Mucosa of stomach (tissue), 1 donor: ENCODE measurements around the gene KRTAP3-2.
"Not testable (repeated sequence)": the region's sequence is repeated elsewhere in the genome, so short reads cannot be mapped to it uniquely, and the experiment has no call there.

Experiments
- H3K27me3 ChIP-seq: one replicate; pipeline ENCODE4 v1.7.0; 2013; ENCODE audit warnings: mild to moderate bottlenecking, low read length; ENCODE audit not compliant: control insufficient read depth, insufficient read depth
- H3K36me3 ChIP-seq: one replicate; pipeline ENCODE4 v1.7.0; 2013; ENCODE audit warnings: low read length; ENCODE audit not compliant: control insufficient read depth, insufficient read depth
- H3K4me1 ChIP-seq: one replicate; pipeline ENCODE4 v1.7.0; 2013; ENCODE audit warnings: mild to moderate bottlenecking, low read length; ENCODE audit not compliant: control insufficient read depth, insufficient read depth
- H3K4me3 ChIP-seq: one replicate; pipeline ENCODE4 v1.7.0; 2013; ENCODE audit warnings: low read length
- H3K9ac ChIP-seq: one replicate; pipeline ENCODE4 v1.7.0; 2013; ENCODE audit warnings: mild to moderate bottlenecking, low read length, moderate library complexity
- H3K9me3 ChIP-seq: one replicate; pipeline ENCODE4 v1.7.0; 2013; ENCODE audit warnings: mild to moderate bottlenecking, low read length, moderate library complexity; ENCODE audit not compliant: control insufficient read depth
- donor health status: Pancreatic carcinoma.

Gene KRTAP3-2

DNA sequence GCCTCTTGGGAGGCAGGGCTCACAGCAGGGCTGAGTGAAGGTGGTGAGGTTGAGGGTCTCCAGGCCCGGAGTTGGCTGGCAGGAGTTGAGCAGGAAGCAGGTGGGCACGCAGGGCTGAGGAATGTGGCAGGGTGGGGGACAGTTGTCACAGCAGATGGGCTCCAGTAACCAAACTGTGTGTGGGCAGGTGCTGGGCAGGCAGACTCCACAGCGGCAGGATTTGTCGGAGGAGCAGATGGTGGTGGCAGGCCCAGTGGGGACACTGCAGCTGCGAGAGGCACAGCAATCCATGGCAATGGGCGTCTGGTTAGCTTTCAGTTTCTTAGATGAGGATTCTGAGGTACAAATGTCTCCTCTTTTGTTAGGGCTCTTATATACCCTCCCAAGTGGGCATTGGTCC, at the start of gene KRTAP3-2:
KRTAP3-2 (minus strand) TSS at position 344 of the 400 bp plus-strand sequence; CDS start at position 291, 53 bp downstream.
- peaks cover 12% of the 10 kb centered on the region for H3K4me1 ChIP-seq
- H3K4me3 ChIP-seq, H3K9me3 ChIP-seq, H3K27me3 ChIP-seq, H3K9ac ChIP-seq, H3K36me3 ChIP-seq: not testable (repeated sequence)

DNA sequence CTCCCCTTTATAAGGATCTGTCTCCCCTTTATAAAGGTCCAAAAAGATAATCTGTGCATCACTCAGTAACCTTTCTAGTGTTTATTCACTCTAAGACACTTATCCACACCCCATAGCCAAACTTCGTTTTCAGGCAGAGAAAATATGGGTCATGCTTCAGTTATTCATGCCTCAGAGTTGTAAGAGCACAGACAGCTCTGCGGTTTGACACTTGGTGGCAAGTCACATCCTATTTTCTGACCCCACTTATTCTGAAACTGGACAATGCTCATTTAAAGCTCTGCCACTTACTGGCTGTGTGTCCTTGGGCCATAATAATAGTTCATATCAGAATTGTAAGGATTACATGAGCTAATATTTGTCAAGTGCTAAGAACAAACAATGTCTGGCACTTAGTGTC, 49.4 kb upstream of the KRTAP3-2 start:
- no peaks in the 10 kb centered on the region for H3K4me1 ChIP-seq
- H3K36me3 ChIP-seq = no peaks in the 10 kb centered on the region
- H3K9ac ChIP-seq = no peak overlapping the region
- no peak overlapping the region for H3K4me3 ChIP-seq
- H3K27me3 ChIP-seq = peaks cover 13% of the 10 kb centered on the region
- no peaks in the 10 kb centered on the region for H3K9me3 ChIP-seq

DNA sequence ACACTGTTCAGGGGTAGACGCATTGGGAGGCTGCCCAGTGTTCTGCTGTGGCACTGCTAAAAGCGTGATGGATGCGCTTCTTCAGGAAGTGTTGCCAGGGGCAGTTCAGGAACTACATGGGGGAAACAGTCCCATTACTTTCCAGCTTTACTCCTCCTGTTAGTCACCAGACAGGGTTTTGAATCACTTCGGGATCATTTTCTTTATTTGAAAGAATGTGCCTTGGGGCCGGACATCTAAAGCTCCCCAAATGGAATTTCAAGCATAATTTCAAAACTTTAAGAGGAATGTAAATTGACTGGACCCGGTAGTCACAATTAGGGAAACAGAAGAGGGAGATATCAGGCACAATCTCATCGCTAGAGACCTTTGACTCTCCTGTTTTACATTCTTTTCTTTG, 48.7 kb upstream of the KRTAP3-2 start:
- Histone ChIP-seq H3K9me3 (no peaks in the 10 kb centered on the region), H3K4me3 (no peak overlapping the region), H3K4me1 (no peaks in the 10 kb centered on the region), H3K36me3 (no peaks in the 10 kb centered on the region), H3K27me3 (peaks cover 13% of the 10 kb centered on the region), H3K9ac (no peak overlapping the region)

DNA sequence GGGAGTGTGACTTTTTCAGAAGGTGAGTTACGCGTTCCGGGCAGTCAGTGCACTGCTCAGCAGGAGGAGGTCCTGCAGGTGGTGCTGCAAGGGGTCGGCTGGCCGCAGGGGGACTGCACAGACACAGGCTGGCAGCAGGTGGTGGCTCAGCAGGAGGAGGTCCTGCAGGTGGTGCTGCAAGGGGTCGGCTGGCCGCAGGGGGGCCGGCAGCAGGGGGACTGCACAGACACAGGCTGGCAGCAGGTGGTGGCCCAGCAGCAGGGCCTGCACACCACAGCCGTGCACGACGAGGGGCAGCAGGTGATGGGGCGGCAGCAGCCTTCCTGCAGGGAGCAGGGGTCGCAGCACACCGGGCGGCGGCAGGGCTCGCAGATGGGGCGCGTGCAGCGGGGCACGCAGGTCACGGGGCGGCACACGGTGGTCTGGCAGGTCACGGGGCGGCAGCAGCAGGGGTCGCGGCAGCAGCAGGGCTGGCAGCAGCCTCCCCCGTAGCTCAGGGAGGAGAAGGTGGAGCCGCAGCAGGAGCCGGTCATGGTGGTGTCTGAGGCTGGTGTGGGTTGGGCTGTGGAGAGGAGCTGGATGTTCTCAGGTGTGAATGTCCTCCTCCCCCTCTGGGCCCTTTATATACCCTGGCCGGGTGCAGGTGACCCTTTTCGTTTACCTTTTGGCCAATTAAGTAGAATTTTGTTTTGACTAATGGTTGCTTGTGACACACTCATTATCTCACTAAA, 47.2 kb upstream of the KRTAP3-2 start, which contains the start of gene KRTAP2-1:
KRTAP2-1 (minus strand) TSS at position 582 of the 731 bp plus-strand sequence; CDS start at position 533, 49 bp downstream.
- H3K27me3 ChIP-seq = peaks cover 13% of the 10 kb centered on the region
- not testable (repeated sequence) for H3K36me3 ChIP-seq, H3K9ac ChIP-seq, H3K4me3 ChIP-seq, H3K9me3 ChIP-seq, H3K4me1 ChIP-seq

DNA sequence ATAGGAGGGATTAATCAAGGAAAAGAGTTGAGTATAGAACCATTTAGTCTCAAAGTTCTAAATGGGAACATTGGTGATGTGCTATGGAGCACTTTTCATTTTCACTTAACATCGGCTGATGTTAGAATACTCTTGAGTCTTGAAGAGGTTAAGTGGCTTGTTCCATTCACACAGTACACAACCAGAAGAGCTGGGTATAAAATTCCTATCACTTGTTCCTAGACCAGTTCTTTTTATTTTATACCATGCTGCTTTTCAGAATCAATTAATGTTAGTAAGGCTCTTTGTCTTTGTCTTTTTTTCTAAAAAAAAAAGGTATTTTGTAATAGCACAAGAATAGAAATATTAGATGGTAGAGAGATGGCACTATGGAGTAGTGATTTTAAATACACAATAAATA, 43.2 kb upstream of the KRTAP3-2 start:
- Histone ChIP-seq H3K9ac (no peak overlapping the region), H3K36me3 (no peaks in the 10 kb centered on the region), H3K27me3 (peaks cover 5% of the 10 kb centered on the region), H3K4me3 (no peak overlapping the region), H3K9me3 (no peaks in the 10 kb centered on the region), H3K4me1 (no peaks in the 10 kb centered on the region)

DNA sequence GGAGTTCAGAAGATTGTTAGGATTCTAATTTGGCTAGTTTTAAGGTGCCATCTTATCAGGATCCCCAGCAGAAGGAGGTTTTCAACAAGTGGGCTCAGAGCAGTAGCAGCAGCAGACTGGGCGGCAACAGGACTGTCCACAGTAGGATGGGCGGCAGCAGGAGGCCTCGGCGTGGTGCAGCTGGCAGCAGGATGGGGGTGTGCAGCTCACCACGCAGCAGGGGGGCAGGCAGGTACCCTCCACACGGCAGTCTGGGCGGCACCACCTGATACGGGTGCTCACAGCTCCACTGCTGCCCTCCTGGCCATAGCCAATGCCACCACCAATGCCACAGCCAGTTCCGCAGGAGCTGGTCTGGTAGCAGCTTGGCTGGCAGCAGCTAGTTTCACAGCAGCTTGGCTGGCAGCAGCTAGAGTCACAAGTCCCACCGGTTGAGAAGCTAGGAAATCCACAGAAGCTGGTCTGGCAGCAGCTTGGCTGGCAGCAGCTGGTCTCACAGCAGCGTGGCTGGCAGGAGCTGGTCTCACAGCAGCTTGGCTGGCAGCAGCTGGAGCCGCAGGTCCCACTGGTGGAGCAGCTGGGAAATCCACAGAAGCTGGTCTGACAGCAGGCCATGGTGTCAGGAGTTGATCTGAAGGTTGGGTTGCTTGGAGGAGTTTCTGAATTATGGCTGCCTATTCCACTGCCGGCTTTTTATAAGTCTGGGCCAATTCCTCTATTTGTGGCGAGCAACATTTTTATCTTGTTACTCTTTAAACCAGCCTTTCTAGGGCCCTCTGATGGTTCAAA, 41.3 kb upstream of the KRTAP3-2 start, which contains the start of gene KRTAP1-1:
KRTAP1-1 (minus strand) TSS at position 668 of the 789 bp plus-strand sequence; CDS start at position 615, 53 bp downstream.
- not testable (repeated sequence) for H3K9me3 ChIP-seq

DNA sequence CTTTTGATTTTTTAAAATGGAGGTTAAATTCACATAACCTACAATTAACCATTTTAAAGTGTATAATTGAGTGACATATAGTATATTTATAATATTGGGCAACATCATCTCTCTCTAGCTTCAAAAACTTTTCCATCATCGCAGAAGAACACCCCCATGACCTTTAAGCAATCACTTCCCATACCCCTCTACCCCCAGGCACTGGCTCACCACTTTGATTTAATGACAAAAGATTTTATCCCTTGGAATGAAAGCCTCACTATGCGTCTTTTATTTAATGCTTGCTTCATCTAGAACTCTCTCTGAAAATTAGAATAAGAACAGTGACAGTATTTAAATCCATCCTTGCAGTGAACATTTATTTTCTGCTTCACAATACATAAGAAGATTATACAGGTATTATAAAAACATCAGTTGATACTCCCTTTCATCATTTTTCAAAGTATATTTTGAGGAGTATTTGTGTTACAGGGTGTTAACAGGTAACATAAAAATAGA, 38.2 kb upstream of the KRTAP3-2 start:
- peaks cover 2% of the 10 kb centered on the region for H3K27me3 ChIP-seq
- no peaks in the 10 kb centered on the region for H3K4me1 ChIP-seq
- H3K36me3 ChIP-seq = no peaks in the 10 kb centered on the region
- no peak overlapping the region for H3K4me3 ChIP-seq
- H3K9me3 ChIP-seq = no peaks in the 10 kb centered on the region
- no peak overlapping the region for H3K9ac ChIP-seq

More for the DNA sequence above, 41.3 kb upstream of the KRTAP3-2 start, which contains the start of gene KRTAP1-1:
- not testable (repeated sequence) for H3K36me3 ChIP-seq, H3K27me3 ChIP-seq, H3K4me1 ChIP-seq, H3K4me3 ChIP-seq, H3K9ac ChIP-seq

DNA sequence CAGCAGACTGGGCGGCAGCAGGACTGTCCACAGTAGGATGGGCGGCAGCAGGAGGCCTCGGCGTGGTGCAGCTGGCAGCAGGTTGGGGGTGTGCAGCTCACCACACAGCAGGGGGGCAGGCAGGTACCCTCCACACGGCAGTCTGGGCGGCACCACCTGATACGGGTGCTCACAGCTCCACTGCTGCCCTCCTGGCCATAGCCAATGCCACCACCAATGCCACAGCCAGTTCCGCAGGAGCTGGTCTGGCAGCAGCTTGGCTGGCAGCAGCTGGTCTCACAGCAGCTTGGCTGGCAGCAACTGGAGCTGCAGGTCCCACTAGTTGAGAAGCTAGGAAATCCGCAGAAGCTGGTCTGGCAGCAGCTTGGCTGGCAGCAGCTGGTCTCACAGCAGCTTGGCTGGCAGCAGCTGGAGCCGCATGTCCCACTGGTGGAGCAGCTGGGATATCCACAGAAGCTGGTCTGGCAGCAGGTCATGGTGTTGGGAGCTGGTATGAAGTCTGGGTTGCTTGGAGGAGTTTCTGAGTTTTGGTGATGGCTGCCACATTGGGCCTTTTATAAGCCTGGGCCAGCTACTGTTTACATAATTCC, 34.7 kb upstream of the KRTAP3-2 start, which contains the start of gene KRTAP1-3:
KRTAP1-3 (minus strand) TSS at position 529 of the 590 bp plus-strand sequence; CDS start at position 476, 53 bp downstream.
- H3K27me3 ChIP-seq, H3K4me3 ChIP-seq, H3K4me1 ChIP-seq, H3K9ac ChIP-seq, H3K9me3 ChIP-seq, H3K36me3 ChIP-seq: not testable (repeated sequence)

DNA sequence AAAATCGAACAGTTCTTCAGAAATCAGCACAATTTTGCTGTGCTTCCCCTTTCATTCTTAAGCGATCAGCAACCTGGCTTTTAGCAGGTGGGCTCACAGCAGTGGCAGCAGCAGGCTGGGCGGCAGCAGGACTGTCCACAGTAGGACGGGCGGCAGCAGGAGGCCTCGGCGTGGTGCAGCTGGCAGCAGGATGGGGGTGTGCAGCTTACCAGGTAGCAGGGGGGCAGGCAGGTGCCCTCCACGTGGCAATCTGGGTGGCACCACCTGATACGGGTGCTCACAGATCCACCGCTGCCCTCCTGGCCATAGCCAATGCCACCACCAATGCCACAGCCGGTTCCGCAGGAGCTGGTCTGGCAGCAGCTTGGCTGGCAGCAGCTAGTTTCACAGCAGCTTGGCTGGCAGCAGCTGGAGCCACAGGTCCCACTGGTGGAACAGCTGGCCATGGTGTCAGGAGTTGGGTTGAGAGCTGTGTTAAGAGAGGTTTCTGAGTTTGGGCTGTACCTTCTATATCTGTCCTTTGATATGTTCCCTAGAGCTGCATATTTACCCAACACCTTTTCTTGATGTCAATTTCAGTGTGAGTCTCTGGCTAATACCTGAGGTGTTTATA, 30.0 kb upstream of the KRTAP3-2 start, which contains the start of gene KRTAP1-4:
KRTAP1-4 (minus strand) TSS at position 563 of the 613 bp plus-strand sequence; CDS start at position 446, 117 bp downstream.
- Histone ChIP-seq H3K27me3 (no peaks in the 10 kb centered on the region), H3K36me3 (no peaks in the 10 kb centered on the region), H3K4me3 (no peak within 1 kb of the TSS), H3K9ac (no peak within 1 kb of the TSS), H3K4me1 (no peaks in the 10 kb centered on the region), H3K9me3 (no peaks in the 10 kb centered on the region)

DNA sequence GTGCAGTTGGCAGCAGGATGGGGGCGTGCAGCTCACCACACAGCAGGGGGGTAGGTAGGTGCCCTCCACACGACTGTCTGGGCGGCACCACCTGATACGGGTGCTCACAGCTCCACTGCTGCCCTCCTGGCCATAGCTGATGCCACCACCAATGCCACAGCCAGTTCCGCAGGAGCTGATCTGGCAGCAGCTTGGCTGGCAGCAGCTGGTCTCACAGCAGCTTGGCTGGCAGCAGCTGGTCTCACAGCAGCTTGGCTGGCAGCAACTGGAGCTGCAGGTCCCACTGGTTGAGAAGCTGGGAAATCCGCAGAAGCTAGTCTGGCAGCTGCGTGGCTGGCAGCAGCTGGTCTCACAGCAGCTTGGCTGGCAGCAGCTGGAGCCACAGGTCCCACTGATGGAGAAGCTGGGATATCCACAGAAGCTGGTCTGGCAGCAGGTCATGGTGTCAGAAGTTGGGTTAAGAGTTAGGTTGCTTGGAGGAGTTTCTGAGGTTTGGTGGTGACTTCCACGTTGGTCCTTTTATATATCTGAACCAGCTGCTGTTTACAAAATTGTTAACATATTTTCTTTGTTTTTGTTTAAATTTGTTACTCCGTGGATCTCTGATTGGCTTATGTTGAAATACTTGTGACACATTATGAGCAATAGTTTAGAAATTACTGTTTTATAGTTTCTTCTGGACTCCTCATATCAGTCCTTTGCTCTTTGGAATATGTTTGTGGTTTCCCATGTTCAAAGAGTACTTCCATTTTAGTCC, 27.2 kb upstream of the KRTAP3-2 start, which contains the start of gene KRTAP1-5:
KRTAP1-5 (minus strand) TSS at position 494 of the 757 bp plus-strand sequence; CDS start at position 441, 53 bp downstream.
- Histone ChIP-seq H3K27me3 (no peaks in the 10 kb centered on the region), H3K4me1 (no peaks in the 10 kb centered on the region), H3K9ac (no peak within 1 kb of the TSS), H3K4me3 (no peak within 1 kb of the TSS), H3K9me3 (no peaks in the 10 kb centered on the region), H3K36me3 (no peaks in the 10 kb centered on the region)

DNA sequence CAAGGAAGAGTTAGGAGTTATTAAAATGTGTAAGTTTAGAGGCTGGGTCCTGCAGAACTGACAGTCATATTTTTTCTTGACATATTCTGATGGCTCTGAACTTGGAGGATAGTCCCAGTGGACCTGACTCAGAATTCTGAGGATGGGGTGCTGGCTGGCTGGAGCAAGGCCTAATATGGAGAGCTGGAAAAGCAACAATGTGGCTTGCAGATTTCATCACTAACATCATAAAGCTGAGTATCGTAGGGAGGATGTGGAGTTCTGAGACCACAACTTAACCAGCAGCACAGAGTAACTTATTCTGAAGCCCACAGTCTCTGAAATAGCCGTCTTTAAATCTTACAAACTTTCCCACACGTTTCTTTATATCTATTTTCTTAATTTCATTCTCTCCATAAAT, 25.0 kb upstream of the KRTAP3-2 start:
- Histone ChIP-seq H3K4me1 (no peaks in the 10 kb centered on the region), H3K9me3 (no peaks in the 10 kb centered on the region), H3K9ac (no peak overlapping the region), H3K4me3 (no peak overlapping the region), H3K27me3 (no peaks in the 10 kb centered on the region), H3K36me3 (no peaks in the 10 kb centered on the region)
